Endothelial cell of umbilical vein (primary cell): ENCODE data around the gene EXD3. TPM values are rescaled to one million over a fixed set of nuclear protein-coding genes. Genes with fewer than 3 reads are reported as not detected.

Experiments used
- BruUV-seq: library from RNA; stranded (reverse); fragments of 400-500 nt; replicated peaks from 2 replicates; lab custom pipeline; 2021; lab: Mats Ljungman, UMichigan
- CTCF ChIA-PET: fragments of 300-600, 350-600 bp; sonication (Branson Sonifier 250); formaldehyde crosslinking; loops from one replicate; lab custom pipeline; 2021; ENCODE audit warnings: antibody characterized with exemption, inconsistent platforms; lab: Charles Lee
- POLR2A ChIA-PET: fragments of 300-600, 350-600 bp; sonication (Branson Sonifier 250); formaldehyde crosslinking; loops from one replicate; lab custom pipeline; 2021; ENCODE audit warnings: antibody characterized with exemption, inconsistent platforms; lab: Charles Lee
- DNase-seq: peaks from one replicate; pipeline ENCODE4 v3.0.0-alpha.2; 2011; ENCODE audit warnings: low read depth, low spot score
- FAIRE-seq: peaks from 2 replicates; lab custom pipeline; 2011; peaks lifted over from hg19 to GRCh38; lab: Jason Lieb, UNC
- H2AFZ ChIP-seq: 2 replicates; pipeline ENCODE4 v1.6.0; 2012; ENCODE audit warnings: low read depth, low read length, control low read depth, inconsistent platforms
- H3K27ac ChIP-seq: 2 replicates; pipeline ENCODE4 v1.5.1; 2011; ENCODE audit warnings: low read depth, mild to moderate bottlenecking, control low read depth, low read length, moderate library complexity; ENCODE audit not compliant: insufficient read depth
- H3K27me3 ChIP-seq, 2 experiments: 2 replicates each; pipeline versions ENCODE4 v1.6.0 to v1.6.1; 2011; ENCODE audit warnings: low read length in 2 of 2, mixed read lengths in 1 of 2; ENCODE audit not compliant: control insufficient read depth in 2 of 2, insufficient read depth in 2 of 2
- H3K36me3 ChIP-seq, 2 experiments: 2 replicates in 1 of 2; 3 replicates in 1 of 2; pipeline ENCODE4 v1.5.1; 2011; ENCODE audit warnings: low read length in 2 of 2, mild to moderate bottlenecking in 1 of 2, moderate library complexity in 1 of 2; ENCODE audit not compliant: control insufficient read depth in 2 of 2, insufficient read depth in 2 of 2; ENCODE audit errors: extremely low read depth in 1 of 2
- H3K4me1 ChIP-seq: 3 replicates; pipeline ENCODE4 v1.5.1; 2011; ENCODE audit warnings: mild to moderate bottlenecking, low read length; ENCODE audit not compliant: control insufficient read depth, insufficient read depth; ENCODE audit errors: extremely low read depth
- H3K4me2 ChIP-seq: 2 replicates; pipeline ENCODE4 v1.6.1; 2011; ENCODE audit warnings: low read length, control low read depth, mixed read lengths; ENCODE audit not compliant: insufficient read depth
- H3K4me3 ChIP-seq, 3 experiments: fragments of 200-600 bp in 1 of 3; sonication (generic), shearing (Covaris generic) in 1 of 3; replicated peaks in 1 of 3; 2 replicates each; pipeline ENCODE4 v1.5.1; 2011 to 2016; ENCODE audit warnings: control low read depth in 3 of 3, low read length in 3 of 3, mild to moderate bottlenecking in 2 of 3, inconsistent platforms in 1 of 3, low read depth in 1 of 3, moderate library complexity in 1 of 3; ENCODE audit not compliant: insufficient read depth in 1 of 3
- H3K79me2 ChIP-seq: 2 replicates; pipeline ENCODE4 v1.6.0; 2012; ENCODE audit warnings: low read length, inconsistent platforms; ENCODE audit not compliant: control insufficient read depth, insufficient read depth
- H3K9ac ChIP-seq: replicated peaks from 2 replicates; pipeline ENCODE3; 2011; ENCODE audit warnings: low read length, control low read depth; ENCODE audit not compliant: insufficient read depth; ENCODE audit errors: extremely low read depth
- H3K9me1 ChIP-seq: replicated peaks from 3 replicates; pipeline ENCODE4 v1.6.0; 2011; ENCODE audit warnings: mild to moderate bottlenecking, low read length; ENCODE audit not compliant: control insufficient read depth, insufficient read depth; ENCODE audit errors: extremely low read depth
- H3K9me3 ChIP-seq: replicated peaks from 2 replicates; pipeline ENCODE4 v1.5.1; 2012; ENCODE audit warnings: low read length, inconsistent platforms; ENCODE audit not compliant: control insufficient read depth, insufficient read depth
- H4K20me1 ChIP-seq: replicated peaks from 2 replicates; pipeline ENCODE3; 2011; ENCODE audit warnings: mild to moderate bottlenecking, low read length; ENCODE audit not compliant: control insufficient read depth, insufficient read depth; ENCODE audit errors: extremely low read depth
- CTCF ChIP-seq, 2 donors: IDR thresholded peaks; 1 replicate in 1 of 2; 2 replicates in 1 of 2; pipeline ENCODE4 v1.5.1; 2011; ENCODE audit warnings: low read length in 2 of 2, mild to moderate bottlenecking in 2 of 2, moderate library complexity in 2 of 2, control low read depth in 1 of 2, inconsistent platforms in 1 of 2, low read depth in 1 of 2; ENCODE audit not compliant: insufficient read depth in 1 of 2; ENCODE audit errors: extremely low read depth in 1 of 2
- EZH2 ChIP-seq: IDR thresholded peaks from 2 replicates; pipeline ENCODE4 v1.6.1; 2012; ENCODE audit warnings: borderline replicate concordance, low read depth, mild to moderate bottlenecking, moderate library complexity, low read length, inconsistent platforms; ENCODE audit not compliant: severe bottlenecking
- FOS ChIP-seq: IDR thresholded peaks from 2 replicates; pipeline ENCODE4 v1.6.1; 2011; ENCODE audit warnings: mild to moderate bottlenecking, low read length, moderate library complexity, borderline replicate concordance; ENCODE audit not compliant: insufficient read depth
- GATA2 ChIP-seq: IDR thresholded peaks from 2 replicates; pipeline ENCODE4 v1.7.0; 2011; ENCODE audit warnings: low read depth, mild to moderate bottlenecking, moderate library complexity, mixed read lengths, low read length; ENCODE audit not compliant: insufficient read length, insufficient read depth
- JUN ChIP-seq: IDR thresholded peaks from 2 replicates; pipeline ENCODE4 v1.6.1; 2011; ENCODE audit warnings: borderline replicate concordance, low read depth; ENCODE audit not compliant: insufficient read length, insufficient read depth
- MAX ChIP-seq: IDR thresholded peaks from 2 replicates; pipeline ENCODE4 v1.6.1; 2011; ENCODE audit not compliant: insufficient read depth, insufficient read length
- MYC ChIP-seq: IDR thresholded peaks from one replicate; pipeline ENCODE4 v1.6.1; 2011; ENCODE audit warnings: mild to moderate bottlenecking, low read depth, low read length
- POLR2A ChIP-seq: IDR thresholded peaks from 2 replicates; pipeline ENCODE4 v1.6.1; 2012; ENCODE audit warnings: low read depth, mild to moderate bottlenecking, control low read depth, low read length
- POLR2AphosphoS5 ChIP-seq: IDR thresholded peaks from 2 replicates; pipeline ENCODE4 v1.6.1; 2012; ENCODE audit warnings: low read depth, mild to moderate bottlenecking, control low read depth, low read length, moderate library complexity; ENCODE audit not compliant: insufficient read depth
- dilution Hi-C: fragments of 300-500 bp; cut with MboI; formaldehyde crosslinking; loops from one replicate; pipeline ENCODE4 v1.15.0; 2019; ENCODE audit warnings: low sequenced_read_pairs; ENCODE audit not compliant: extremely low pct_ligation_motif_present
- intact Hi-C: fragments of 100-400 bp; cut with micrococcal nuclease; formaldehyde crosslinking; loops from one replicate; pipeline ENCODE4 v1.10.0; 2022
- polyA plus RNA-seq, 4 experiments: library from polyadenylated mRNA; depleted of rRNA in 3 of 4; stranded (reverse) in 3 of 4; unstranded in 1 of 4; fragments of >200 nt; gene quantifications; 2 replicates each; pipeline versions ENCODE4 v1.2.1 to v1.2.3, GENCODE V29; 2011 to 2012; ENCODE audit warnings: missing spikeins in 1 of 4
- total RNA-seq: library from RNA; stranded (reverse); gene quantifications from 2 replicates; pipeline ENCODE4 v1.2.3, GENCODE V29; 2021

EXD3 gene
- total and polyA plus RNA-seq, 2 donors (not counting 3 experiments of a cell fraction or from before 2014, with no cell fraction given): 17.7 to 30.3 TPM

GRCh38 chr9:137369061-137369787, 53.7 kb downstream of the EXD3 start:
- H3K9ac ChIP-seq: no peak overlapping the region
- no peak overlapping the region for H3K4me2 ChIP-seq
- FAIRE-seq (no peak), DNase-seq (no peak)
- ChIA-PET CTCF (interaction anchor here (2.9 kb wide), 1 partner anchor 67 kb away, joined by 10 read pairs; the partner anchor contains the start of gene NRARP), POLR2A (no interaction called here)
- no TSS peak for BruUV-seq
- no peaks in the 10 kb centered on the region for H3K36me3 ChIP-seq
- intact Hi-C loops (no loop called here), dilution Hi-C loops (no loop called here)
- TF ChIP-seq EZH2 (no peak), JUN (no peak), GATA2 (no peak), POLR2A (no peak), FOS (no peak), MAX (no peak), POLR2AphosphoS5 (no peak), MYC (no peak), CTCF (IDR thresholded peaks at IDR 0.05; ENCODE audit: extremely low read depth in 1 of 2, insufficient read depth in 1 of 2, low read depth in 1 of 2, low read length in 2 of 2) (no peak)
- H3K27ac ChIP-seq: no peak overlapping the region
- no peaks in the 10 kb centered on the region for H3K4me1 ChIP-seq
- H4K20me1 ChIP-seq: no peaks in the 10 kb centered on the region
- no peaks in the 10 kb centered on the region for H3K79me2 ChIP-seq
- H3K27me3 ChIP-seq: no peaks in the 10 kb centered on the region
- no peaks in the 10 kb centered on the region for H3K9me1 ChIP-seq
- no peak overlapping the region for H3K4me3 ChIP-seq
- H3K9me3 ChIP-seq: no peaks in the 10 kb centered on the region
- no peak overlapping the region for H2AFZ ChIP-seq
